K562 (cell line): ENCODE measurements around the gene GAK.

Source experiments
- CREM ChIP-seq: IDR thresholded peaks from 2 replicates; pipeline ENCODE4 v1.6.1; 2014; ENCODE audit warnings: antibody characterized with exemption, low read depth
- EZH2 ChIP-seq: IDR thresholded peaks from 2 replicates; pipeline ENCODE4 v1.6.1; 2012; ENCODE audit warnings: low read depth, mild to moderate bottlenecking, inconsistent platforms, low read length, borderline replicate concordance
- FOXM1 ChIP-seq, 2 experiments: fragments of 450-650 bp in 1 of 2; sonication (generic) in 1 of 2; formaldehyde crosslinking in 1 of 2; IDR thresholded peaks; 2 replicates each; pipeline versions ENCODE4 v1.6.1 to v1.9.0; 2017 to 2022; ENCODE audit warnings: low read depth in 2 of 2, mild to moderate bottlenecking in 2 of 2, missing genetic modification reagents in 1 of 2, moderate library complexity in 1 of 2
- GATAD2A ChIP-seq: fragments of 450-650 bp; IDR thresholded peaks from 2 replicates; pipeline ENCODE4 v1.6.1; 2017
- NFYB ChIP-seq: IDR thresholded peaks from 2 replicates; pipeline ENCODE4 v1.6.1; 2011; ENCODE audit warnings: mild to moderate bottlenecking, moderate library complexity; ENCODE audit not compliant: insufficient read length; ENCODE audit errors: extremely low read depth
- POLR2AphosphoS5 ChIP-seq: IDR thresholded peaks from 2 replicates; pipeline ENCODE4 v1.6.1; 2011; ENCODE audit warnings: mild to moderate bottlenecking, low read depth, low read length, moderate library complexity; ENCODE audit not compliant: control insufficient read depth, insufficient read depth
- RAD21 ChIP-seq, 2 experiments: fragments of 250-450 bp in 1 of 2; fragments of 450-650 bp in 1 of 2; sonication (Bioruptor Pico) in 1 of 2; formaldehyde crosslinking in 1 of 2; IDR thresholded peaks in 1 of 2; conservative IDR thresholded peaks in 1 of 2; 2 replicates each; pipeline versions ENCODE4 v1.4.0 to v1.8.0; 2020 to 2022; ENCODE audit warnings: mild to moderate bottlenecking in 2 of 2, moderate library complexity in 1 of 2
- SIN3A ChIP-seq, 2 experiments: fragments of 150-350 bp in 1 of 2; IDR thresholded peaks; 2 replicates each; pipeline ENCODE4 v1.6.1; 2011 to 2016; ENCODE audit warnings: borderline replicate concordance in 2 of 2, low read depth in 2 of 2, low read length in 2 of 2, mild to moderate bottlenecking in 2 of 2, moderate library complexity in 2 of 2; ENCODE audit not compliant: control insufficient read depth in 1 of 2
- SMARCC2 ChIP-seq: fragments of 450-650 bp; IDR thresholded peaks from 2 replicates; pipeline ENCODE4 v1.6.1; 2017; ENCODE audit warnings: antibody characterized with exemption, moderate library complexity, mild to moderate bottlenecking, low read depth
- TBP ChIP-seq: optimal IDR thresholded peaks from 2 replicates; pipeline ENCODE3; 2011; ENCODE audit warnings: low read depth, low read length, improper control_type of control experiment
- TCF7L2 ChIP-seq: fragments of 150-350 bp; IDR thresholded peaks from 2 replicates; pipeline ENCODE4 v1.6.1; 2016; ENCODE audit warnings: low read depth, mild to moderate bottlenecking, low read length, moderate library complexity
- ZBTB7A ChIP-seq: IDR thresholded peaks from 2 replicates; pipeline ENCODE4 v1.6.1; 2011; ENCODE audit warnings: low read depth, mild to moderate bottlenecking, low read length, moderate library complexity, borderline replicate concordance; ENCODE audit not compliant: control insufficient read depth
- ZNF121 ChIP-seq: sonication (generic); formaldehyde crosslinking; conservative IDR thresholded peaks from 2 replicates; pipeline ENCODE4 v1.8.0; 2022; ENCODE audit warnings: missing genetic modification reagents
- ZNF263 ChIP-seq: sonication (generic); formaldehyde crosslinking; IDR thresholded peaks from 2 replicates; pipeline ENCODE4 v1.8.0; 2022; ENCODE audit warnings: mild to moderate bottlenecking, missing genetic modification reagents, borderline replicate concordance

GRCh38 chr4:926538-926937, 5.6 kb downstream of the GAK start:
- no peak for TF ChIP-seq ZNF263 (CRISPR knock-in tag)
- no peak for TF ChIP-seq SIN3A (IDR thresholded peaks at IDR 0.05; ENCODE audit: borderline replicate concordance in 2 of 2, control insufficient read depth in 1 of 2, low read depth in 2 of 2, low read length in 2 of 2)
- TF ChIP-seq NFYB, result no peak
- TF ChIP-seq TBP, result no peak
- no peak for TF ChIP-seq ZNF121
- TF ChIP-seq CREM, result no peak
- no peak for TF ChIP-seq POLR2AphosphoS5
- TF ChIP-seq TCF7L2, result no peak
- no peak for TF ChIP-seq ZBTB7A
- TF ChIP-seq EZH2, result no peak
- no peak for TF ChIP-seq RAD21 (CRISPR knock-in tag; conservative IDR thresholded peaks at IDR 0.05 in 1 of 2, IDR thresholded peaks at IDR 0.05 in 1 of 2)
- TF ChIP-seq GATAD2A, result no peak
- no peak for TF ChIP-seq SMARCC2
- no peak for TF ChIP-seq FOXM1 (IDR thresholded peaks at IDR 0.05; ENCODE audit: low read depth)
- no peak for TF ChIP-seq FOXM1 (CRISPR knock-in tag; IDR thresholded peaks at IDR 0.05; ENCODE audit: low read depth)
